NCI-H748 treated with DMSO at 0.1 percent for 48 hours (cell line): ENCODE data around the gene SCNN1B.
"Not testable (repeated sequence)": the region's sequence is repeated elsewhere in the genome, so short reads cannot be mapped to it uniquely, and the experiment has no call there.

Experiments used
- DNase-seq: peaks from one replicate; lab custom pipeline; 2025; lab: John Stamatoyannopoulos, UW

The SCNN1B gene, protein sequence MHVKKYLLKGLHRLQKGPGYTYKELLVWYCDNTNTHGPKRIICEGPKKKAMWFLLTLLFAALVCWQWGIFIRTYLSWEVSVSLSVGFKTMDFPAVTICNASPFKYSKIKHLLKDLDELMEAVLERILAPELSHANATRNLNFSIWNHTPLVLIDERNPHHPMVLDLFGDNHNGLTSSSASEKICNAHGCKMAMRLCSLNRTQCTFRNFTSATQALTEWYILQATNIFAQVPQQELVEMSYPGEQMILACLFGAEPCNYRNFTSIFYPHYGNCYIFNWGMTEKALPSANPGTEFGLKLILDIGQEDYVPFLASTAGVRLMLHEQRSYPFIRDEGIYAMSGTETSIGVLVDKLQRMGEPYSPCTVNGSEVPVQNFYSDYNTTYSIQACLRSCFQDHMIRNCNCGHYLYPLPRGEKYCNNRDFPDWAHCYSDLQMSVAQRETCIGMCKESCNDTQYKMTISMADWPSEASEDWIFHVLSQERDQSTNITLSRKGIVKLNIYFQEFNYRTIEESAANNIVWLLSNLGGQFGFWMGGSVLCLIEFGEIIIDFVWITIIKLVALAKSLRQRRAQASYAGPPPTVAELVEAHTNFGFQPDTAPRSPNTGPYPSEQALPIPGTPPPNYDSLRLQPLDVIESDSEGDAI

DNA sequence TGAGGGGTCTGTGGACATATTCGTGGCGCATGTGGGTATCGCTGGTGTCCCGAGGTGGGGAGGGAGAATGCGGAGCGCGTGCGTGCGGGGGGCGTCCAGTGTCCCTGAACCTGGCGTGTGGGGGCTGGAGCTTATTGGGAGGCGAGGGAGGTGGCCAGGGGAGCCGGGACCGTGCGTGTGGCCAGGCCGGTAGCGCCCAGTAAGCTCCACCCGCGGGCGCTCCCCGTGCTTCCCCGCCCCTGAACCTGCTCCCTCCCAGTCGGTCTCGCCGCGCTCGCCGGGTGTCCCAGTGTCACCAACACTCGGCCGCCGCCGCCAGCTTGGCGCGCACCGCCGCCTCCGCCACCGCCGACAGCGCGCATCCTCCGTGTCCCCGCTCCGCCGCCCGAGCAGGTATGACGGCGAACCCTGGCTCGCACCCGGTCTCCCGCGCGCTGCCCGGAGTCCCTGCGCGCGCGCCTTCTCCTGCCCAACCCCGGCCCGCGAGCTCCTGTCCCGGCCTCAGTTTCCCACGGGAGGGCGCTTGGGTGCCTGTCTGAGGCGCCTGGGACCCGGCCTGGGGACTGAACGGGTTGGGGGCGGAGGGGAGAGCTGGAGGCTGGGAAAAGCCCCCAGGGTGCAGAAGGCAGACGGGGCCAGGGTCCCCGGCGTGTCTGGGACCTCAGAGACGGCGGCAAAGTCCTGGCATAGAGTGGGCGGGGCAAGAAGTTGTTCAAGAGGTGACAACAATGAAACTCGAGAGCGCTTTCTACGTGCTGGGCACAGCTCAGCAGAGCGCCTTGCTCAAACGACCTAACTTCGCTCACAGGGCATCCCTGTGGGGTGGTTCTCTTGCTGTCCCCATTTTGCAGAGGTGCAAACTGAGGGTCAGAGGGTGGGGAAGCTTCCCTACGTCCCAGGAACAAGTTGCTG lies at the start of gene SCNN1B:
SCNN1B (plus strand) TSS at position 258 of the 912 bp plus-strand sequence. CDS start 46,298 bp downstream, outside the sequence.
- no peak for DNase-seq

- no peak for DNase-seq
These were observed 49.8 kb upstream of the SCNN1B start for GRCh38 chr16:23252310-23252709.

GRCh38 chr16:23253650-23254049 lies 48.5 kb upstream of the SCNN1B start:
- DNase-seq = not testable (repeated sequence)

GRCh38 chr16:23254338-23254737 lies 47.8 kb upstream of the SCNN1B start:
- DNase-seq = no peak

- no peak for DNase-seq
These were observed 47.1 kb upstream of the SCNN1B start for GRCh38 chr16:23255000-23255399.

DNA sequence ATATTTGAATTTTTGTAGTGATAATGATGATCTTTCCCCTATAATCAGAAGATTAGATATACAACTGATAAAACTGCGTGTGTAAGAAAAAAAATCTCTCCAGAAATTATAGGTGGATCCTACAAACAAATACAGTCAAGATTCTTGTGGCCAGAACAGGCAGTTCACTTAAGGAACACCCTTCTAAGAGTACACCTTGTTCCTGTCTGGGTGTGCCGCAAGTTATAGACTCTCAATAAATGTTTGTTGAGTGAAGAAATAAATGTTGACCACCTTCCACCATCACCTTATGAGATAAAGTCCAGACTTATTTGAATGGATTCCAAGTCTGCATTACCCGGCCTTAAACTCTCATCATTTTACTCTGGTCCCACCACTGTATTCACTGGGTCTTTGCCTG lies 45.7 kb upstream of the SCNN1B start:
- DNase-seq = no peak

DNA sequence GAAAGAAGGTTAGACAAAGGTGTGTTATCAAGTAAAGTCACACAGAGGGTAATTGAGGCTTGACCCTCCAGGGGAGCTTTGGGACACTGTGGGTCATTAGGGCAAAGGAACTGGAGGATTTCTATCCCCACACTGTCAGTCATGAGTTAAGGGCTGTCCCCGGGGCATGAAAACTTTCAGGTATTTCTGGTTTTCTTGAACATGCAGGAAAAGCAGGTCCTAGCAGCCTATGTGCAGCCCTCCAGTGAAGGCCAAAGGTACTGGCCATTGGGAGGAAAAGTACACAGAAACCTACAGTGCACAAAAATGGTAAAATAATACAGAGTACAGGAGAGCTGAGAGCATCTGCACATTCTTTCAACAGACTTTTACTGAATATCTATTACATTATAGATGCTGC lies 44.4 kb upstream of the SCNN1B start:
- no peak for DNase-seq

DNA sequence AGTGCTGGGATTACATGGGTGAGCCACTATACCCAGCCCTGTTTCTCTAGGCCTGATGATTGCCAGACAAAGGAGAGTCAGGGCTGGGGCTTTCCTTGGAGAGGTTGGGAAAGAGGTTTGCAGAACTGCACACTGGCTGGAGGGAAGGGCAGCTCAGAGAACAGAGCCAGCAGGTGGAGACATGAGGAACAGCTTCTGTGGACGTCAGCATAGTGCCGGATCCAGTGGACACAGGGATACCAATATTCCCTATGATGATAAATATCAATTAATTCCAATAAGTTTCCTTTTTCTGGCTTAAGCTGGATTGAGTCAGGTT lies 43.2 kb upstream of the SCNN1B start:
- no peak for DNase-seq

GRCh38 chr16:23267647-23268046 lies 34.5 kb upstream of the SCNN1B start:
- DNase-seq = no peak

- no peak for DNase-seq
These were observed 33.5 kb upstream of the SCNN1B start for GRCh38 chr16:23268561-23268960.

DNA sequence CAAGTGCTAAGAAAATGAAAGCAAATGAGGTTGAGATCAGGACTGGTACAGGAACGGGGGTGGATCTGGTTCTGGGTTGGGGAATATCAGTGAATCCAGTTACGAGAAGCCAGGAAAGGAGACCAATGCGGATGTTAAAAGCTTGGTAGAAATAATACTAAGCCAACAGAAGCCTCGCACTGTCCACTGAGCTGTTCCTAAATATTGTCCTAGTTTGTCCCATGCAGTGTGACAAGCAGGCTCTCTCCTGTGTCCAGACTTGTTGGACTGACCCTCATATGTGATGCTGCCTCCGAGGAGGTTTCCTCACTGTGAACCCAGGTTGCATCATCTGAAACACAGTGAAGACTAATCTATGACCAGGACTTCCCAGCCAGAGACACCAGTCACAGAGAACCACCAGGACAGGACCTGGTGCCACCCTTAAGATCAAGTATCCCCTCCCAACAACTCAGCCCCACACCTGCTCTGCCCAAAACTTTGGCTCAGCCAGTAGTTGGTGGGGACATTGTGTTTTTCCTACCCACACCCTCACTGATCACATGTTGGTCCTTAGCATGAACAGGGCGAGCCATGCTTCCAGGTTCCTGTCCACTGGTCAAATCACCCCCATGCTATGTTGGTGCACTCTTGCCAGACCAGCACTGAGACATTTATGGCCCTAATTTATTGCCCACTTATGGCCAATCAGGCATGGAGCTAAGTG lies 32.7 kb upstream of the SCNN1B start:
- no peak for DNase-seq

- no peak for DNase-seq
These were observed 31.4 kb upstream of the SCNN1B start for GRCh38 chr16:23270654-23271053.

- DNase-seq = no peak
These were observed 27.1 kb upstream of the SCNN1B start for GRCh38 chr16:23274968-23275367.

GRCh38 chr16:23276821-23277220 lies 25.3 kb upstream of the SCNN1B start:
- no peak for DNase-seq

GRCh38 chr16:23278031-23278430 lies 24.1 kb upstream of the SCNN1B start:
- DNase-seq = no peak

GRCh38 chr16:23279721-23280153 lies 22.4 kb upstream of the SCNN1B start:
- peak; percentile 79 for DNase-seq

GRCh38 chr16:23280483-23280967 lies 21.6 kb upstream of the SCNN1B start:
- peak; percentile 43 for DNase-seq

- no peak for DNase-seq
These were observed 19.5 kb upstream of the SCNN1B start for GRCh38 chr16:23282568-23282967.

- no peak for DNase-seq
These were observed 18.5 kb upstream of the SCNN1B start for GRCh38 chr16:23283571-23283970.

DNA sequence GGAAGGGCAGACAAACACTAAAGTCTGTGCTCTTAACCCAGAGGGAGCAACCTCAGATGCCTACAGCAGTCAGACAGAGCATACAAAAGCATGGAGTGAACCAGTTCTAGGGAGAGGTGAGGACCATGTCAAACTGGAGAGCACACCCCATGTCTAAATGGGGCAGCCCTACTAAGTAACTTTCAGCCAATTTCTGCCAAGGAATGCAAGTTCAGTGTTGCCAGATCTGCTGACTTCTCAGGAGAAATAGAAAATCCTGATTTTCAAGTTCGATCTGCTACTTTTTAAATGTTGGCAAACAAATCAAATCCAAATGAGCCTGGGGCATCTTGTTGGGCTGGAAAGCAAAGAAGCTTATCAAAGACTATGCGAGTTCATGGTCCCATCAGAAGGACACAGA lies 17.5 kb upstream of the SCNN1B start:
- no peak for DNase-seq

DNA sequence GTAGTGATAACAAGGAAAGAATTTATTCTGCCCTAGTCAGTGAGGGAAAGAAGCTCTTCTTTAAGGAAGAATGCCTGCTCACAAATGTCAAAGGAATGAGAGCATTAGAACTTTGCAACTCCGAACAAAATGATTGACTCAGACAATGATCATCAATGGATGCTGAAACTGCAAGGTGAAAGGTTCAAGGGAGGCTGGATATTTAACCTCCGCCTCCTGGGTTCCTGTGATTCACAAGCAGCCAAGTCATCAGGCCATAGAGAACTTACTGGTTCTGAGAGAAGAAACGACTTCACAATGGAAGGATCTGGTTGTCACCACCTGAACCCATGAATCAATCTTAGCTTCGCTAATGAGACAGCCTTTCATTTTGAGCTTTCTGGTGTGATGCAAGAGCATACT lies 16.0 kb upstream of the SCNN1B start:
- no peak for DNase-seq

GRCh38 chr16:23288209-23288608 lies 13.9 kb upstream of the SCNN1B start:
- DNase-seq = no peak
